Measurements from ENCODE around the gene PPM1N. TPM values are rescaled to one million over a fixed set of nuclear protein-coding genes. Genes with fewer than 3 reads are reported as not detected.

Gene PPM1N
- total RNA-seq, 1 experiment from 2014 or later: 2.5 TPM

DNA sequence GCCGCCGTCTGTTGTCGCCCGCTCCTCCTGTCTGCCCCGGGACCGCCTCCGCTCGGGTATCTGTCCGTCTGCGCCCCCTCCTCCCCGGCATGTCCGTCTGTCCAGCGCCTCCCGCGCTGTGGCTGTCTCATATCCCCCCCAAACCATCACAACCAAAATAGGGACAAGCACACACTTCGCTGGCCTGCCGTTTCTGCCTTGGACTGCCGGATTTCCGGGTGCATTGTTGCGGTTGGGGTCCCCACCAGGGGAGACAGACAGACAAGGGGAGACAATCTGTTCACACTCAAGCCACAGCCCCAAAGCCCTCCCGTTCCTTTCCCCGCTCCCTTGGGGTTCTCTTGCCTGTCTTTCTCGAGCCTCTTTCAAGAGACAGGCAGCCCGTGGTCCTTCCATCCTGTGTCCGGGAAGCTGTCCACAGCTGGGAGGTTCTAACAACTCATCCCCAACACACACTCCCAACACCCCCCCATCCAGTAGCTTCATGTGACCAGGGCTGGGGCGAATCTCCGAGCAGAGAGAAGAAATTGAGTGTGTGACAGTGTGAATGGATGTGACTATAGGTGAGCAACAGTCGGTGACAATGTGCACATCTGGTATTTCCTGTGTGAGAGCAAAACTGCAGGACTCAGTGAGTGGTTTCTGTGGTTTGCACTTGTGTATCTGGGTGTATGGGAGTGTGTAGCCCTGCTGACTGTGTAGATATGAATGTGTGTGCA lies 47.0 kb upstream of the PPM1N start:
- ATAC-seq: no peak; the same call in 1 of the 2 replicates
- H2AFZ ChIP-seq (ENCODE audit: low read length): peak overlapping the region; percentile 82

DNA sequence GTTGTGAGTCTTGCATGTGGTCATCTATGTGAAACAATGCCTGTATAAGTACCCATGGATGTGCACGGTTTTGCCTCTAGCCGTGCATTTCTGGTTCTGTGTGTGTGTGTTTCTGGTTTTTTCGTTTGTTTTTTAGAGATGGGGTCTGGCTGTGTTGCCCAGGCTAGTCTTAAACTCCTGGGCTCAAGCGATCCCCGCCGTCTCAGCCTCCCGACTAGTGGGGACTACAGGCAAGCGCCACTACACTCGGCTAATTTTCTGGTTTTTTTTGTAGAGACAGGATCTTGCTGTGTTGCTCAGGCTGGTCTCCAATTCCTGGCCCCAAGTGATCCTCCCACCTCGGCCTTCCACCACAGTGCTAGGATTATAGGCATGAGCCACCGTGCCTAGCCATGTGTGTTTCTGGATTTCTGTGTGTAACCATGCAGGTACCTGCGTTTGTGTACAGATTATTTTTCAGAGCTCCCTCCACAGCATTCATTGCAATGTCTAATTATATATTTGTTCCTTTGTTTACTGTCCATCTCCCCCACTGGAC lies 46.3 kb upstream of the PPM1N start:
- TF ChIP-seq EZH2phosphoT487 (IDR thresholded peaks at IDR 0.05; ENCODE audit: borderline replicate concordance, low read length): no peak
- TF ChIP-seq EZH2 (IDR thresholded peaks at IDR 0.05; ENCODE audit: low read length, unreplicated experiment): no peak
- TF ChIP-seq, protein P1, sequence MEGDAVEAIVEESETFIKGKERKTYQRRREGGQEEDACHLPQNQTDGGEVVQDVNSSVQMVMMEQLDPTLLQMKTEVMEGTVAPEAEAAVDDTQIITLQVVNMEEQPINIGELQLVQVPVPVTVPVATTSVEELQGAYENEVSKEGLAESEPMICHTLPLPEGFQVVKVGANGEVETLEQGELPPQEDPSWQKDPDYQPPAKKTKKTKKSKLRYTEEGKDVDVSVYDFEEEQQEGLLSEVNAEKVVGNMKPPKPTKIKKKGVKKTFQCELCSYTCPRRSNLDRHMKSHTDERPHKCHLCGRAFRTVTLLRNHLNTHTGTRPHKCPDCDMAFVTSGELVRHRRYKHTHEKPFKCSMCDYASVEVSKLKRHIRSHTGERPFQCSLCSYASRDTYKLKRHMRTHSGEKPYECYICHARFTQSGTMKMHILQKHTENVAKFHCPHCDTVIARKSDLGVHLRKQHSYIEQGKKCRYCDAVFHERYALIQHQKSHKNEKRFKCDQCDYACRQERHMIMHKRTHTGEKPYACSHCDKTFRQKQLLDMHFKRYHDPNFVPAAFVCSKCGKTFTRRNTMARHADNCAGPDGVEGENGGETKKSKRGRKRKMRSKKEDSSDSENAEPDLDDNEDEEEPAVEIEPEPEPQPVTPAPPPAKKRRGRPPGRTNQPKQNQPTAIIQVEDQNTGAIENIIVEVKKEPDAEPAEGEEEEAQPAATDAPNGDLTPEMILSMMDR (conservative IDR thresholded peaks at IDR 0.05; ENCODE audit: low read depth, low read length): no peak
- H3K79me2 ChIP-seq (ENCODE audit: low read length): no peaks in the 10 kb centered on the region
- no peaks in the 10 kb centered on the region for H3F3A ChIP-seq (ENCODE audit: low read length, unreplicated experiment)
- H2AFZ ChIP-seq (ENCODE audit: low read length): no peak overlapping the region
- H3K27me3 ChIP-seq (ENCODE audit: low read length): no peaks in the 10 kb centered on the region
- ATAC-seq (no peak), DNase-seq (no peak)
- no peaks in the 10 kb centered on the region for H3K9me2 ChIP-seq (replicated peaks; ENCODE audit: low read length)
- H4K20me1 ChIP-seq (ENCODE audit: low read length): no peaks in the 10 kb centered on the region
- H3K4me3 ChIP-seq (ENCODE audit: low read length): no peak overlapping the region
- intact Hi-C loops (cut with micrococcal nuclease): loop anchor here (2.0 kb wide), 1 partner anchor 15 kb away; the partner anchor contains the start of gene FOSB
- H3K4me2 ChIP-seq (ENCODE audit: low read length): peak overlapping the region; percentile 99; the same call in 1 of the 2 replicates
- peaks cover 41% of the 10 kb centered on the region for H3K4me1 ChIP-seq (ENCODE audit: insufficient read depth, low read length)
- H3K9me3 ChIP-seq (ENCODE audit: low read length): no peaks in the 10 kb centered on the region
- H3K9ac ChIP-seq (ENCODE audit: low read length): no peak overlapping the region
- POLR2A ChIA-PET (ENCODE audit: unreplicated experiment): interaction anchor here (0.6 to 1.0 kb wide), 2 partner anchors 15 to 21 kb away, joined by 4 to 8 read pairs; no protein-coding TSS in a partner anchor
- peak overlapping the region; percentile 73; the same call in 1 of the 2 replicates for H3K27ac ChIP-seq (ENCODE audit: low read length)
- H3K36me3 ChIP-seq (ENCODE audit: low read depth, low read length): no peaks in the 10 kb centered on the region
- BruUV-seq (replicated peaks): no TSS peak
- CTCF ChIA-PET: no interaction called here

More for the DNA sequence above, 47.0 kb upstream of the PPM1N start:
- no peaks in the 10 kb centered on the region for H3K27me3 ChIP-seq (ENCODE audit: low read length)
- intact Hi-C loops (cut with micrococcal nuclease): loop anchor here (2.0 kb wide), 1 partner anchor 16 kb away; the partner anchor contains the start of gene FOSB
- no peaks in the 10 kb centered on the region for H3K36me3 ChIP-seq (ENCODE audit: low read depth, low read length)
- no peak for TF ChIP-seq EZH2phosphoT487 (IDR thresholded peaks at IDR 0.05; ENCODE audit: borderline replicate concordance, low read length)
- TF ChIP-seq EZH2 (IDR thresholded peaks at IDR 0.05; ENCODE audit: low read length, unreplicated experiment): no peak
- TF ChIP-seq, protein P1 (conservative IDR thresholded peaks at IDR 0.05; ENCODE audit: low read depth, low read length): no peak
- peak overlapping the region; percentile 77 for H3K4me3 ChIP-seq (ENCODE audit: low read length)
- no peaks in the 10 kb centered on the region for H3F3A ChIP-seq (ENCODE audit: low read length, unreplicated experiment)
- ChIA-PET POLR2A (ENCODE audit: unreplicated experiment) (interaction anchor here (0.6 to 1.0 kb wide), 2 partner anchors 16 to 22 kb away, joined by 4 to 8 read pairs; no protein-coding TSS in a partner anchor), CTCF (no interaction called here)
- H3K79me2 ChIP-seq (ENCODE audit: low read length): no peaks in the 10 kb centered on the region
- TSS peak; percentile 94 for BruUV-seq (replicated peaks)
- peaks cover 37% of the 10 kb centered on the region for H3K4me1 ChIP-seq (ENCODE audit: insufficient read depth, low read length)
- no peaks in the 10 kb centered on the region for H3K9me2 ChIP-seq (replicated peaks; ENCODE audit: low read length)
- H3K4me2 ChIP-seq (ENCODE audit: low read length): peak overlapping the region; percentile 99
- H3K9ac ChIP-seq (ENCODE audit: low read length): peak overlapping the region; percentile 86
- H3K9me3 ChIP-seq (ENCODE audit: low read length): no peaks in the 10 kb centered on the region
- H4K20me1 ChIP-seq (ENCODE audit: low read length): no peaks in the 10 kb centered on the region
- DNase-seq: peak; percentile 24
- peak overlapping the region; percentile 73 for H3K27ac ChIP-seq (ENCODE audit: low read length)

All from PC-3 (cell line).